Karpas-422 (cell line): ENCODE results near the gene SEMA5B. TPM values are rescaled to one million over a fixed set of nuclear protein-coding genes. Genes with fewer than 3 reads are reported as not detected.

Experiments used
- DNase-seq: peaks from one replicate; pipeline ENCODE4 v3.0.0-alpha.2; 2015
- H2AFZ ChIP-seq: fragments of 200-600 bp; sonication (generic); 2 replicates; pipeline ENCODE4 v1.6.1; 2014; ENCODE audit warnings: antibody characterized with exemption, low read length, mixed read lengths
- H3K27ac ChIP-seq: fragments of 200-600 bp; sonication (generic); 2 replicates; pipeline ENCODE4 v1.5.1; 2014; ENCODE audit warnings: mild to moderate bottlenecking, low read length, moderate library complexity
- H3K27me3 ChIP-seq: fragments of 200-600 bp; sonication (generic); 2 replicates; pipeline ENCODE4 v1.6.1; 2014; ENCODE audit warnings: low read length, mixed read lengths
- H3K36me3 ChIP-seq: fragments of 200-600 bp; sonication (generic); 2 replicates; pipeline ENCODE4 v1.6.1; 2014; ENCODE audit warnings: low read length, mixed read lengths; ENCODE audit not compliant: insufficient read depth
- H3K4me1 ChIP-seq: fragments of 200-600 bp; sonication (generic); 2 replicates; pipeline ENCODE4 v1.6.1; 2014; ENCODE audit warnings: mild to moderate bottlenecking, low read length, mixed read lengths
- H3K4me2 ChIP-seq: fragments of 200-600 bp; sonication (generic); 2 replicates; pipeline ENCODE4 v1.6.1; 2014; ENCODE audit warnings: low read length, low read depth, mild to moderate bottlenecking; ENCODE audit not compliant: poor library complexity, severe bottlenecking
- H3K4me3 ChIP-seq: fragments of 200-600 bp; sonication (generic); 2 replicates; pipeline ENCODE4 v1.5.1; 2014; ENCODE audit warnings: mild to moderate bottlenecking, antibody characterized with exemption, low read length, mixed read lengths
- H3K79me2 ChIP-seq: fragments of 200-600 bp; sonication (generic); 2 replicates; pipeline ENCODE4 v1.6.1; 2014; ENCODE audit warnings: mild to moderate bottlenecking, low read length, mixed read lengths
- H3K9ac ChIP-seq: fragments of 200-600 bp; sonication (generic); 2 replicates; pipeline ENCODE4 v1.6.0; 2014; ENCODE audit warnings: low read length
- H3K9me2 ChIP-seq: fragments of 200-600 bp; sonication (generic), shearing (Covaris generic); replicated peaks from 2 replicates; pipeline ENCODE4 v1.6.0; 2014; ENCODE audit warnings: mild to moderate bottlenecking, low read length, moderate library complexity; ENCODE audit not compliant: insufficient read depth
- H3K9me3 ChIP-seq: fragments of 300-700, 200-600 bp; sonication (generic); 2 replicates; pipeline ENCODE4 v1.6.1; 2014; ENCODE audit warnings: low read length, mixed read lengths
- H4K20me1 ChIP-seq: fragments of 200-600 bp; sonication (generic); 2 replicates; pipeline ENCODE4 v1.6.1; 2014; ENCODE audit warnings: mild to moderate bottlenecking, antibody characterized with exemption, low read length, low read depth; ENCODE audit not compliant: insufficient read depth
- total RNA-seq: library from RNA; depleted of rRNA; stranded (reverse); fragments of >200 nt; shearing (Covaris generic); gene quantifications from 2 replicates; pipeline ENCODE4 v1.2.3, GENCODE V29; 2014; ENCODE audit warnings: low replicate concordance

Gene SEMA5B
- total RNA-seq, 1 experiment from 2014 or later, result not detected

- Histone ChIP-seq H3K9ac (no peak overlapping the region), H3K79me2 (no peaks in the 10 kb centered on the region), H3K4me3 (no peak overlapping the region), H3K4me1 (no peaks in the 10 kb centered on the region), H3K27ac (no peak overlapping the region), H3K27me3 (no peaks in the 10 kb centered on the region), H3K4me2 (no peak overlapping the region), H2AFZ (no peak overlapping the region), H4K20me1 (no peaks in the 10 kb centered on the region), H3K9me3 (no peaks in the 10 kb centered on the region), H3K36me3 (no peaks in the 10 kb centered on the region), H3K9me2 (no peaks in the 10 kb centered on the region)
- no peak for DNase-seq
Measured at GRCh38 chr3:122921791-122922651, 105.5 kb downstream of the SEMA5B start.

DNA sequence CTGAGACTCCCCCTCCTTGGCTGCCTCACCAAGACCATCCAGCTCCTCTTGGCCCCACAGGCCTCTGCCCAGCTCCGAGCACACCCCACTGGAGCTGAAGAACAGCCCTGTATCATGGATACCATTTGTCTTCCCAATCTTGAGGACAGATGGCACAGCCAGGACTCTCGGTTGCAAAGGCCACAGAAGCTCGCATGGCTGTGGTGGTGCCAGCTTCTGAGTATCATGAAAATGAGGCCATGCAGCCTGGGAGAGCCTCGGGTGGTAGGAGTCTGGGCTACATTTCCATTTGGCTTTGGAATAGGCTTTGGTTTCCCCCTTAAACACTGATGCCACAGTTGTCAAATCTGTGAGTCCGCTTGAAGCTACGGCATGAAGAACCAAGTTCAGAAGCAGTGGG lies 106.6 kb downstream of the SEMA5B start:
- Histone ChIP-seq H2AFZ (no peak overlapping the region), H3K79me2 (no peaks in the 10 kb centered on the region), H3K9me3 (no peaks in the 10 kb centered on the region), H3K27me3 (no peaks in the 10 kb centered on the region), H3K27ac (no peak overlapping the region), H3K9me2 (no peaks in the 10 kb centered on the region), H3K9ac (no peak overlapping the region), H4K20me1 (no peaks in the 10 kb centered on the region), H3K4me3 (no peak overlapping the region), H3K4me2 (no peak overlapping the region), H3K4me1 (no peaks in the 10 kb centered on the region), H3K36me3 (no peaks in the 10 kb centered on the region)
- DNase-seq, result no peak

DNA sequence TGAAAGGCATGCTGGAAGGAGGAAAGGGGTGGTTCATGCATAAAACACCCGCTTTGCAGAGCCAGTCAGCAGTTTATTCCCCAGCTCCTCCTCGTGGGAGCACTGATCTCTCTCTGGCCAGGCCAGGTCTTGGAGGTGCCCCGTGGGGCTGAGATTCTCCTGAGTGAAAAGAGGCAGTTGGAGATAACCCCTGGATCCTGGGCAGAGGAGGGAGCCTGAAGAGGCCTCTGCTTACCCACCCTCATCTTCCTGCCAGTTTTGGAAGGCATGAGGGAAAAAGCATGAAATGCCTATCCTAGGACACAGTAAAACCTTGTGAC lies 108.3 kb downstream of the SEMA5B start:
- Histone ChIP-seq H3K4me3 (no peak overlapping the region), H3K9me2 (no peaks in the 10 kb centered on the region), H3K9me3 (no peaks in the 10 kb centered on the region), H3K27me3 (no peaks in the 10 kb centered on the region), H3K36me3 (no peaks in the 10 kb centered on the region), H3K79me2 (no peaks in the 10 kb centered on the region), H3K27ac (no peak overlapping the region), H3K4me1 (no peaks in the 10 kb centered on the region), H3K9ac (no peak overlapping the region), H4K20me1 (no peaks in the 10 kb centered on the region), H3K4me2 (no peak overlapping the region), H2AFZ (no peak overlapping the region)
- DNase-seq, result no peak

DNA sequence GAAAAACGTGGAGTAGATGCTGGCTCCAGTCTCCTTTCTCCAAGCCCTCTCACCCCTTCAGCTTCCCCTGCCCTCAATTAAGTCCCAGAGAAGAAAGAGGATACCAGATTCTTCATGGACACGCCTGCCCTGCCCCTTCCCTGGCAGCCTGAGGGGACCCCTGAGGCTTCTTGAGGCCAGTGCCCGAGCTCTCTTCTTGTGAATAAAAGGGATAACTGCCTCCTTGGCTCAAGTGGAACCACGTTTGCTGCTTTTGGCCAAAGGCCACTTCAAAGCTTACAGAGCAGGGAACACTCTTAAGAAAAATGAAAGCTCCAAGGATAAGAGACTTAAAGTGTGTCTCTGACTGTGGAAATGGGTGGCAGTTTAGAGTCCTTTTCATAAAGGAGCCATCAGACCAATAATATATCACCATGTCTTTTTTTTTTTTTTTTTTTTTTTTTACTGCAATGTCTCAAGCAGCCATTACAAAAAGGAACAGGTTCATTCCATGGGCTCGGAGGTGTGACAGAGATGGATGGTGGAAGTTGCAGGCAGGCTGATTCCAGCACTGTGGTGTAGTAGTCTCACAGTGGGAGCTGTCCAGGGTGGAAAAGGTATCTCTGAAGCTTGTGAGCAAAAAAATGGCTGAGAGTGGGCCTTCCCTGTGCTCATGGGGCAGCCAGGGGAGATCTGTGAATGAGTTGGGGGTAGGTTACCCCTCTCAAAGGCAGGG lies 108.8 kb downstream of the SEMA5B start:
- DNase-seq, result no peak
- Histone ChIP-seq H3K36me3 (no peaks in the 10 kb centered on the region), H2AFZ (no peak overlapping the region), H3K9me2 (no peaks in the 10 kb centered on the region), H3K4me1 (no peaks in the 10 kb centered on the region), H3K79me2 (no peaks in the 10 kb centered on the region), H3K27me3 (no peaks in the 10 kb centered on the region), H3K9ac (no peak overlapping the region), H3K4me2 (no peak overlapping the region), H3K27ac (no peak overlapping the region), H3K4me3 (no peak overlapping the region), H3K9me3 (no peaks in the 10 kb centered on the region), H4K20me1 (no peaks in the 10 kb centered on the region)

- no peaks in the 10 kb centered on the region for H3K4me1 ChIP-seq
- no peaks in the 10 kb centered on the region for H3K36me3 ChIP-seq
- H2AFZ ChIP-seq, result no peak overlapping the region
- no peaks in the 10 kb centered on the region for H3K9me3 ChIP-seq
- DNase-seq, result no peak
- no peak overlapping the region for H3K27ac ChIP-seq
- no peak overlapping the region for H3K4me2 ChIP-seq
- H3K9ac ChIP-seq, result no peak overlapping the region
- H3K9me2 ChIP-seq, result no peaks in the 10 kb centered on the region
- H3K27me3 ChIP-seq, result no peaks in the 10 kb centered on the region
- no peaks in the 10 kb centered on the region for H3K79me2 ChIP-seq
- no peak overlapping the region for H3K4me3 ChIP-seq
- H4K20me1 ChIP-seq, result no peaks in the 10 kb centered on the region
Measured at GRCh38 chr3:122917412-122917811, 110.2 kb downstream of the SEMA5B start.

DNA sequence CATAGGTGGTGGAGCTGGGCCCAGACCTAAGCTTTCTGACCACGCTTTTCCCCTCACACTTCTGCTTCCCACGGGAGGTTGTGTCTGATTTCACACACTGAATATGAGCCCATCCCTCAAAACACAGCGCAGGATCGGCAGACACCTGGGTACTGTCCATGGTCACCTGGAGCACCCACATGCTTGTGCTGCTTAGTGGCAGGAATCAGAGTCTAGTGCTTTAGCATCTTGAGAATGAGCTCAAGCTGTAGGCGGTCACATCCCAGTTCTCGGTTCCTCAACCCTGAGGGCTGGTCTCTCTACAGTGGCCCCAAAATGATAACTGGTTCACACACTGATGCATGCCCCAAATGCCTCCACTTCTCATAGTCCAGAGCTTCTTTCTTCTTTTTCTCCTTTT lies 111.0 kb downstream of the SEMA5B start:
- no peak overlapping the region for H3K9ac ChIP-seq
- H3K4me2 ChIP-seq, result no peak overlapping the region
- no peak overlapping the region for H3K27ac ChIP-seq
- no peak overlapping the region for H3K4me3 ChIP-seq
- H3K36me3 ChIP-seq, result no peaks in the 10 kb centered on the region
- no peaks in the 10 kb centered on the region for H4K20me1 ChIP-seq
- H2AFZ ChIP-seq, result no peak overlapping the region
- no peaks in the 10 kb centered on the region for H3K9me3 ChIP-seq
- H3K79me2 ChIP-seq, result no peaks in the 10 kb centered on the region
- no peaks in the 10 kb centered on the region for H3K27me3 ChIP-seq
- H3K4me1 ChIP-seq, result no peaks in the 10 kb centered on the region
- H3K9me2 ChIP-seq, result no peaks in the 10 kb centered on the region
- no peak for DNase-seq

DNA sequence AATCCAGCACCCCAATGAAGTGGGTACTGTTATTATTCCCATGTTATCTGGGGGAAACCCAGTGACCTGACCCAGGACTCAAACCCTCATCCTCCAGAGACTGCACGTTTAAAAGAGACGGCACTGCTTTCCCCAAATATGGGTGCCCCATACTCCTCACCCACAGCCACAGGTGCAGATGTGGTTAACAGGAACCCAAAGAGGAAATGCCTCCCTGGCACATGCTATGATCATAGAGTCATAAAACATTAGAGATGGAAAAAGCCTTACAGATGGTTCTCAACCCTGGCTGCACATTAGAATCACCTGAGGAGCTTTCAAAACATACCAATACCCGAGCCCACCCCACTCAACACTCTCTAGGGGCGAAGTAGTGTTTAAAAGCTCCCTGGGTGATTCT lies 111.5 kb downstream of the SEMA5B start:
- no peaks in the 10 kb centered on the region for H4K20me1 ChIP-seq
- no peaks in the 10 kb centered on the region for H3K9me2 ChIP-seq
- H3K36me3 ChIP-seq, result no peaks in the 10 kb centered on the region
- H3K27ac ChIP-seq, result no peak overlapping the region
- no peaks in the 10 kb centered on the region for H3K27me3 ChIP-seq
- H3K79me2 ChIP-seq, result no peaks in the 10 kb centered on the region
- H3K4me2 ChIP-seq, result no peak overlapping the region
- no peak overlapping the region for H3K9ac ChIP-seq
- H3K4me3 ChIP-seq, result no peak overlapping the region
- no peaks in the 10 kb centered on the region for H3K4me1 ChIP-seq
- no peak overlapping the region for H2AFZ ChIP-seq
- H3K9me3 ChIP-seq, result no peaks in the 10 kb centered on the region
- no peak for DNase-seq

DNA sequence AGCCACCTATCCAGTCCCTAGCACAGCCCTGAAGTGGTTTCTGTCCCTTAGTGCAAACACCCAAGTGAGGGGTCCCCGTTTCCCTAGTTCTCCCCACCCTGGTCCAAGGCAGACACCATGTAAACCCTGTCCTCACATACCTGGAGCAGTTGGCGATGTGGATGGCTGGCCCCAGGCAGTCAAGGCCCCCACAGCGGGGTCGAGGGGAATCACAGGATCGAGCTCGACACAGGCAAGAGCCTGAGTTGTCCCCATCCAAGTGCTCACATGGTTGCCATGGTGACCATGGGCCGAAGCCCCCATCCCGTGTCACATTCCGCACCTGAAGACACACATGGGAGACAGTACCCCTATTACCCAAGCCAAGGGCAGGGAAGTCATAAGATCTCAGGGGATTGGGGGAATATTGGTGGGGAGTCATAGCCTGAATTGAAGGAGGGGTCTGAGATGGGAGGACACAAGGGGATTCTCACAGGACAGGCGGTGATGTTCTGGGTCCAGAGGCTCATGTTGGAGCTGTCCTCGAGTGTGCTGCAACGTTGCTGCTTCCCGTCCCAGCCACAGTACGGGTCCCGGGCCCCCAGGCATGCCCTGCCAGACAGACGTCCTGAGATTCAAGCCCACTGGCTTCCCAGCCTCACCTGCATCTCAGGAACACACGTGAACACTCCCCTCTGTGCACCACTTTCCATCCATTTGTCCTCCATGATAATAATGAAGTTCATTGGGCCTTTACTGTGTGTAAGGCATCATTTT lies 112.1 kb downstream of the SEMA5B start:
- H3K4me1 ChIP-seq, result no peaks in the 10 kb centered on the region
- H3K27ac ChIP-seq, result no peak overlapping the region
- H3K4me2 ChIP-seq, result no peak overlapping the region
- H3K9me2 ChIP-seq, result no peaks in the 10 kb centered on the region
- H4K20me1 ChIP-seq, result no peaks in the 10 kb centered on the region
- no peaks in the 10 kb centered on the region for H3K27me3 ChIP-seq
- DNase-seq, result no peak
- H3K4me3 ChIP-seq, result no peak overlapping the region
- no peaks in the 10 kb centered on the region for H3K79me2 ChIP-seq
- no peaks in the 10 kb centered on the region for H3K36me3 ChIP-seq
- no peak overlapping the region for H2AFZ ChIP-seq
- no peaks in the 10 kb centered on the region for H3K9me3 ChIP-seq
- H3K9ac ChIP-seq, result no peak overlapping the region
